GM15510 (cell line): ENCODE results near the gene GPC5.

Experiments
- POLR2A ChIP-seq: IDR thresholded peaks from 3 replicates; pipeline ENCODE4 v1.6.1; 2011; ENCODE audit warnings: borderline replicate concordance; ENCODE audit not compliant: insufficient read length; ENCODE audit errors: extremely low read depth

GPC5 gene

GRCh38 chr13:91988331-91988730 is 589.9 kb downstream of the GPC5 start:
- no peak for TF ChIP-seq POLR2A

GRCh38 chr13:92012787-92013186 is 614.4 kb downstream of the GPC5 start:
- TF ChIP-seq POLR2A: no peak

GRCh38 chr13:92017737-92018136 is 619.3 kb downstream of the GPC5 start:
- no peak for TF ChIP-seq POLR2A

GRCh38 chr13:92028695-92029094 is 630.3 kb downstream of the GPC5 start:
- no peak for TF ChIP-seq POLR2A

- TF ChIP-seq POLR2A: no peak
Measured at GRCh38 chr13:92029641-92030040, 631.2 kb downstream of the GPC5 start.

GRCh38 chr13:92038905-92039304 is 640.5 kb downstream of the GPC5 start:
- TF ChIP-seq POLR2A: no peak

- TF ChIP-seq POLR2A: no peak
Measured at GRCh38 chr13:92042522-92042921, 644.1 kb downstream of the GPC5 start.

- no peak for TF ChIP-seq POLR2A
Measured at GRCh38 chr13:92044351-92044750, 645.9 kb downstream of the GPC5 start.

- no peak for TF ChIP-seq POLR2A
Measured at GRCh38 chr13:92054389-92054788, 656.0 kb downstream of the GPC5 start.

- TF ChIP-seq POLR2A: no peak
Measured at GRCh38 chr13:92074658-92075057, 676.2 kb downstream of the GPC5 start.

- TF ChIP-seq POLR2A: no peak
Measured at GRCh38 chr13:92097337-92097903, 699.0 kb downstream of the GPC5 start.

- no peak for TF ChIP-seq POLR2A
Measured at GRCh38 chr13:92101801-92102200, 703.4 kb downstream of the GPC5 start.

- TF ChIP-seq POLR2A: no peak
Measured at GRCh38 chr13:92103689-92104153, 705.3 kb downstream of the GPC5 start.

- no peak for TF ChIP-seq POLR2A
Measured at GRCh38 chr13:92122186-92122853, 723.9 kb downstream of the GPC5 start.

- TF ChIP-seq POLR2A: no peak
Measured at GRCh38 chr13:92126399-92126798, 728.0 kb downstream of the GPC5 start.

GRCh38 chr13:92135509-92135908 is 737.1 kb downstream of the GPC5 start:
- TF ChIP-seq POLR2A: no peak
